Tibial artery (tissue), 4 donors: Measurements from ENCODE around the gene MRPL34.
A peak's percentile ranks its signal among the peaks of the same experiment; 100 is the strongest.

Experiments
- DNase-seq, 2 donors: peaks; one replicate each; pipeline ENCODE4 v3.0.0-alpha.2; 2019
- H3K27ac ChIP-seq, 2 donors: fragments of 200-600 bp; sonication (generic) in 1 of 2; 1 replicate in 1 of 2; 2 replicates in 1 of 2; pipeline ENCODE4 v1.5.1; 2018 to 2019; ENCODE audit warnings: mild to moderate bottlenecking in 1 of 2
- H3K27me3 ChIP-seq, 2 donors: fragments of 200-600 bp; sonication (generic) in 1 of 2; one replicate each; pipeline versions ENCODE4 v1.5.1 to v1.6.0; 2016 to 2019
- H3K36me3 ChIP-seq, 3 donors: fragments of 200-600 bp; sonication (generic) in 2 of 3; one replicate each; pipeline ENCODE4 v1.5.1; 2016 to 2019; ENCODE audit warnings: mild to moderate bottlenecking in 2 of 3
- H3K4me1 ChIP-seq, 4 donors: fragments of 200-600 bp; sonication (generic) in 2 of 4; 1 replicate in 3 of 4; 2 replicates in 1 of 4; pipeline ENCODE4 v1.5.1; 2016 to 2019
- H3K4me3 ChIP-seq, 2 donors: fragments of 200-600 bp; sonication (generic) in 1 of 2; 1 replicate in 1 of 2; 2 replicates in 1 of 2; pipeline ENCODE4 v1.5.1; 2018 to 2019; ENCODE audit warnings: mild to moderate bottlenecking in 2 of 2
- H3K9me3 ChIP-seq, 3 donors: fragments of 200-600 bp; sonication (generic) in 1 of 3; one replicate each; pipeline ENCODE4 v1.5.1; 2016 to 2019
- CTCF ChIP-seq, 2 experiments: fragments of 200-600 bp in 1 of 2; fragments of 450-650 bp in 1 of 2; IDR thresholded peaks; one replicate each; pipeline ENCODE4 v1.5.1; 2017 to 2019; ENCODE audit warnings: antibody characterized with exemption in 2 of 2, mild to moderate bottlenecking in 1 of 2, moderate library complexity in 1 of 2
- intact Hi-C: fragments of 100-400 bp; cut with DNase I; formaldehyde crosslinking; loops from one replicate; pipeline ENCODE4 v1.15.0; 2023; ENCODE audit warnings: low total_unique reads

Gene MRPL34

GRCh38 chr19:17333611-17334413 lies 28.1 kb downstream of the MRPL34 start:
- Histone ChIP-seq H3K4me3 (peak overlapping the region; percentile 69 to 87), H3K9me3 (no peaks in the 10 kb centered on the region), H3K27me3 (no peaks in the 10 kb centered on the region), H3K27ac (peak overlapping the region; percentile 68 to 70), H3K36me3 (peaks cover 0 to 8% (median 0%) of the 10 kb centered on the region in 3 donors), H3K4me1 (peaks cover 0 to 53% (median 34%) of the 10 kb centered on the region in 4 donors)
- intact Hi-C loops, result no loop called here
- no peak for TF ChIP-seq CTCF (IDR thresholded peaks at IDR 0.05)
- no peak for DNase-seq

- Histone ChIP-seq H3K9me3 (no peaks in the 10 kb centered on the region), H3K4me3 (peak within 1 kb of the TSS; percentile 69 to 87), H3K27me3 (no peaks in the 10 kb centered on the region), H3K27ac (peak within 1 kb of the TSS; percentile 68 to 88), H3K4me1 (peaks cover 0 to 46% (median 33%) of the 10 kb centered on the region in 4 donors), H3K36me3 (peaks cover 0 to 11% (median 0%) of the 10 kb centered on the region in 3 donors)
- DNase-seq, result peak; percentile 95 to 97
- intact Hi-C loops, result no loop called here
- TF ChIP-seq CTCF (IDR thresholded peaks at IDR 0.05), result no peak
These were observed 29.0 kb downstream of the MRPL34 start, which contains the start of gene ANO8 for GRCh38 chr19:17334414-17335409. Gene ANO8 (minus strand): TSS chr19:17334855. CDS start chr19:17334670, 185 bp downstream.

- DNase-seq, result no peak
- Histone ChIP-seq H3K4me1 (peaks cover 0 to 46% (median 33%) of the 10 kb centered on the region in 4 donors), H3K9me3 (no peaks in the 10 kb centered on the region), H3K36me3 (peaks cover 0 to 9% (median 2%) of the 10 kb centered on the region in 3 donors), H3K27ac (peak overlapping the region in 1 of 2 donors; percentile 88), H3K4me3 (peak overlapping the region in 1 of 2 donors; percentile 65), H3K27me3 (no peaks in the 10 kb centered on the region)
- intact Hi-C loops, result no loop called here
- TF ChIP-seq CTCF (IDR thresholded peaks at IDR 0.05), result no peak
These were observed 29.9 kb downstream of the MRPL34 start for GRCh38 chr19:17335575-17335974.

GRCh38 chr19:17336872-17337674 lies 31.4 kb downstream of the MRPL34 start, which contains the start of gene GTPBP3:
Gene GTPBP3 (plus strand): TSS chr19:17337553. CDS start chr19:17337612, 59 bp downstream.
- Histone ChIP-seq H3K27ac (peak within 1 kb of the TSS; percentile 88), H3K4me3 (peak within 1 kb of the TSS; percentile 65 to 83), H3K27me3 (no peaks in the 10 kb centered on the region), H3K36me3 (peaks cover 0 to 21% (median 10%) of the 10 kb centered on the region in 3 donors), H3K9me3 (no peaks in the 10 kb centered on the region), H3K4me1 (peaks cover 0 to 46% (median 33%) of the 10 kb centered on the region in 4 donors)
- intact Hi-C loops, result no loop called here
- DNase-seq, result peak; percentile 98 to 99
- no peak for TF ChIP-seq CTCF (IDR thresholded peaks at IDR 0.05)
